Stimulated activated CD8-positive, alpha-beta memory T cell treated with anti-CD3 and anti-CD28 coated beads, Interleukin-4, amount 100 ng/mL, for 48 hours (primary cell): ENCODE data around the gene PDCD5.
"Not testable (repeated sequence)": the region's sequence is repeated elsewhere in the genome, so short reads cannot be mapped to it uniquely, and the experiment has no call there.

ENCODE experiments used
- DNase-seq: peaks from one replicate; pipeline ENCODE4 v3.0.0-alpha.2; 2020

Gene PDCD5

GRCh38 chr19:32580353-32580900 is 563 bp upstream of the PDCD5 start:
- DNase-seq = no peak

- DNase-seq = no peak
Measured at GRCh38 chr19:32581705-32582179, 752 bp downstream of the PDCD5 start.

- not testable (repeated sequence) for DNase-seq
Measured at GRCh38 chr19:32587747-32588504, 6.9 kb downstream of the PDCD5 start.

GRCh38 chr19:32594021-32594420 is 13.0 kb downstream of the PDCD5 start:
- no peak for DNase-seq

- DNase-seq = no peak
Measured at GRCh38 chr19:32595491-32595890, 14.5 kb downstream of the PDCD5 start.

GRCh38 chr19:32598022-32598421 is 17.0 kb downstream of the PDCD5 start:
- no peak for DNase-seq

GRCh38 chr19:32599258-32599657 is 18.3 kb downstream of the PDCD5 start:
- DNase-seq = no peak

GRCh38 chr19:32599736-32600157 is 18.8 kb downstream of the PDCD5 start:
- peak; percentile 48 for DNase-seq

GRCh38 chr19:32603961-32604360 is 23.0 kb downstream of the PDCD5 start:
- DNase-seq = no peak

GRCh38 chr19:32605544-32605943 is 24.6 kb downstream of the PDCD5 start:
- no peak for DNase-seq

GRCh38 chr19:32606289-32606688 is 25.3 kb downstream of the PDCD5 start:
- no peak for DNase-seq

- no peak for DNase-seq
Measured at GRCh38 chr19:32607479-32607878, 26.5 kb downstream of the PDCD5 start.

GRCh38 chr19:32611161-32611560 is 30.2 kb downstream of the PDCD5 start:
- DNase-seq = no peak

- no peak for DNase-seq
Measured at GRCh38 chr19:32613008-32613407, 32.0 kb downstream of the PDCD5 start.

- DNase-seq = no peak
Measured at GRCh38 chr19:32614916-32615315, 33.9 kb downstream of the PDCD5 start.

GRCh38 chr19:32615569-32615968 is 34.6 kb downstream of the PDCD5 start:
- DNase-seq = no peak

GRCh38 chr19:32619051-32619685 is 38.2 kb downstream of the PDCD5 start:
- DNase-seq = no peak

GRCh38 chr19:32622002-32622401 is 41.0 kb downstream of the PDCD5 start:
- no peak for DNase-seq

- DNase-seq = no peak
Measured at GRCh38 chr19:32624410-32624809, 43.4 kb downstream of the PDCD5 start.

GRCh38 chr19:32626969-32627368 is 46.0 kb downstream of the PDCD5 start:
- DNase-seq = no peak

GRCh38 chr19:32627714-32628270 is 46.8 kb downstream of the PDCD5 start:
- no peak for DNase-seq

- no peak for DNase-seq
Measured at GRCh38 chr19:32630338-32630737, 49.3 kb downstream of the PDCD5 start.

- no peak for DNase-seq
Measured at GRCh38 chr19:32631381-32631780, 50.4 kb downstream of the PDCD5 start.
